ENCODE data around the gene ZNF780A.

GRCh38 chr19:40119380-40119779 is 28.6 kb upstream of the ZNF780A start:
- TF ChIP-seq, protein P1, sequence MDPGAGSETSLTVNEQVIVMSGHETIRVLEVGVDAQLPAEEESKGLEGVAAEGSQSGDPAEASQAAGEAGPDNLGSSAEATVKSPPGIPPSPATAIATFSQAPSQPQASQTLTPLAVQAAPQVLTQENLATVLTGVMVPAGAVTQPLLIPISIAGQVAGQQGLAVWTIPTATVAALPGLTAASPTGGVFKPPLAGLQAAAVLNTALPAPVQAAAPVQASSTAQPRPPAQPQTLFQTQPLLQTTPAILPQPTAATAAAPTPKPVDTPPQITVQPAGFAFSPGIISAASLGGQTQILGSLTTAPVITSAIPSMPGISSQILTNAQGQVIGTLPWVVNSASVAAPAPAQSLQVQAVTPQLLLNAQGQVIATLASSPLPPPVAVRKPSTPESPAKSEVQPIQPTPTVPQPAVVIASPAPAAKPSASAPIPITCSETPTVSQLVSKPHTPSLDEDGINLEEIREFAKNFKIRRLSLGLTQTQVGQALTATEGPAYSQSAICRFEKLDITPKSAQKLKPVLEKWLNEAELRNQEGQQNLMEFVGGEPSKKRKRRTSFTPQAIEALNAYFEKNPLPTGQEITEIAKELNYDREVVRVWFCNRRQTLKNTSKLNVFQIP (CRISPR knock-in tag; IDR thresholded peaks at IDR 0.05; ENCODE audit: borderline replicate concordance, low read depth): no peak
- TF ChIP-seq ISL1 (CRISPR knock-in tag; IDR thresholded peaks at IDR 0.05) (no peak), OSR1 (CRISPR knock-in tag; IDR thresholded peaks at IDR 0.05) (no peak)

Data from SK-N-SH treated with all-trans-retinoic acid at 6 μM for 48 hours (cell line).